ENCODE measurements around the gene COG6. TPM values are rescaled to one million over a fixed set of nuclear protein-coding genes. Genes with fewer than 3 reads are reported as not detected.

The COG6 gene
- total RNA-seq, result 28.9 and 29.6 TPM in 2 replicates

GRCh38 chr13:39655569-39656324, at the start of gene COG6:
COG6 (plus strand) TSS chr13:39655662; CDS start chr13:39655727, 65 bp downstream.
- peak; percentile 99 for DNase-seq
- Mint-ChIP-seq H3K4me3 (peak within 1 kb of the TSS; percentile 91), H3K36me3 (ENCODE audit: low read depth) (peaks cover 16% of the 10 kb centered on the region), H3K9me3 (no peaks in the 10 kb centered on the region), H3K27me3 (peaks cover 2% of the 10 kb centered on the region), H3K4me1 (peaks cover 26% of the 10 kb centered on the region), H3K27ac (peak within 1 kb of the TSS; percentile 85)
- POLR2A ChIA-PET, result interaction anchor here (1.1 kb wide), 1 partner anchor 857 kb away, joined by 3 read pairs; no protein-coding TSS in a partner anchor
- intact Hi-C loops (cut with micrococcal nuclease), result loop anchor here (1.0 to 10.0 kb wide), 6 partner anchors 617 to 1659 kb away; partner anchors contain the start of genes KBTBD6, MTRF1, NAA16 and NHLRC3
- CTCF ChIA-PET, result no interaction called here
- no peak for TF ChIP-seq CTCF (IDR thresholded peaks at IDR 0.05)
- ATAC-seq (ENCODE audit: low read depth), result peak; percentile 91

- H3K4me1 Mint-ChIP-seq, result peaks cover 13% of the 10 kb centered on the region
- H3K9me3 Mint-ChIP-seq, result no peaks in the 10 kb centered on the region
- intact Hi-C loops (cut with micrococcal nuclease), result no loop called here
- no peak for ATAC-seq (ENCODE audit: low read depth)
- DNase-seq, result no peak
- peaks cover 30% of the 10 kb centered on the region for H3K27me3 Mint-ChIP-seq
- ChIA-PET CTCF (interaction anchor here (1.1 to 1.7 kb wide), 3 partner anchors 9 to 555 kb away, joined by 3 to 8 read pairs (median 3); no protein-coding TSS in a partner anchor), POLR2A (no interaction called here)
- no peak overlapping the region for H3K4me3 Mint-ChIP-seq
- no peak for TF ChIP-seq CTCF (IDR thresholded peaks at IDR 0.05)
- no peaks in the 10 kb centered on the region for H3K36me3 Mint-ChIP-seq (ENCODE audit: low read depth)
- no peak overlapping the region for H3K27ac Mint-ChIP-seq
Measured at GRCh38 chr13:39605677-39606320, 49.7 kb upstream of the COG6 start.

- intact Hi-C loops (cut with micrococcal nuclease), result no loop called here
- H3K36me3 Mint-ChIP-seq (ENCODE audit: low read depth), result no peaks in the 10 kb centered on the region
- H3K27me3 Mint-ChIP-seq, result peaks cover 20% of the 10 kb centered on the region
- DNase-seq (no peak), ATAC-seq (ENCODE audit: low read depth) (no peak)
- POLR2A ChIA-PET, result no interaction called here
- no peak for TF ChIP-seq CTCF (IDR thresholded peaks at IDR 0.05)
- H3K4me3 Mint-ChIP-seq, result no peak overlapping the region
- peaks cover 5% of the 10 kb centered on the region for H3K4me1 Mint-ChIP-seq
- CTCF ChIA-PET, result no interaction called here
- no peaks in the 10 kb centered on the region for H3K9me3 Mint-ChIP-seq
- no peak overlapping the region for H3K27ac Mint-ChIP-seq
Measured at GRCh38 chr13:39607876-39608275, 47.6 kb upstream of the COG6 start.

GRCh38 chr13:39612023-39612637, 43.3 kb upstream of the COG6 start:
- Mint-ChIP-seq H3K4me3 (no peak overlapping the region), H3K4me1 (no peaks in the 10 kb centered on the region)
- no peak for ATAC-seq (ENCODE audit: low read depth)

More at GRCh38 chr13:39612023-39612637, 43.3 kb upstream of the COG6 start:
- intact Hi-C loops (cut with micrococcal nuclease), result loop anchor here (1.0 to 5.0 kb wide), 5 partner anchors 337 to 1070 kb away; no protein-coding TSS in a partner anchor
- peak; percentile 88 for TF ChIP-seq CTCF (IDR thresholded peaks at IDR 0.05)
- POLR2A ChIA-PET, result no interaction called here
- Mint-ChIP-seq H3K36me3 (ENCODE audit: low read depth) (no peaks in the 10 kb centered on the region), H3K27me3 (peaks cover 7% of the 10 kb centered on the region), H3K27ac (no peak overlapping the region), H3K9me3 (no peaks in the 10 kb centered on the region)
- CTCF ChIA-PET, result interaction anchor here (0.7 to 2.1 kb wide), 18 partner anchors 8 to 595 kb away, joined by 3 to 13 read pairs (median 4); partner anchors contain the start of genes NHLRC3 and PROSER1
- DNase-seq, result no peak
